Pancreas (tissue), 10 donors: Measurements from ENCODE around the gene FFAR3. TPM values are rescaled to one million over a fixed set of nuclear protein-coding genes. Genes with fewer than 3 reads are reported as not detected.

ENCODE experiments used
- ATAC-seq, 4 donors: fragments of 200-7000 bp; cut with Tn5 transposase; one replicate each; pipeline versions ENCODE4 v1.8.0 to v1.9.1; 2020; ENCODE audit warnings: mild to moderate bottlenecking in 4 of 4, moderate library complexity in 4 of 4
- DNase-seq, 6 donors: peaks; one replicate each; pipeline ENCODE4 v3.0.0-alpha.2; 2020
- FAIRE-seq: peaks from 2 replicates; lab custom pipeline; 2012; peaks lifted over from hg19 to GRCh38; lab: Jason Lieb, UNC
- H3K27ac ChIP-seq, 4 donors: fragments of 200-600 bp; sonication (generic); 1 replicate in 3 of 4; 2 replicates in 1 of 4; pipeline versions ENCODE4 v1.5.0 to v1.8.0; 2020
- H3K27me3 ChIP-seq, 4 donors: fragments of 200-600 bp; one replicate each; pipeline ENCODE4 v1.8.0; 2021
- H3K36me3 ChIP-seq, 3 donors: fragments of 200-600 bp; sonication (generic) in 1 of 3; one replicate each; pipeline versions ENCODE4 v1.5.0 to v1.8.0; 2020 to 2021
- H3K4me1 ChIP-seq, 3 donors: fragments of 200-600 bp; one replicate each; pipeline ENCODE4 v1.8.0; 2021
- H3K4me3 ChIP-seq, 4 donors: fragments of 200-600 bp; sonication (generic) in 2 of 4; one replicate each; pipeline versions ENCODE4 v1.5.0 to v1.8.0; 2020 to 2021
- H3K9me3 ChIP-seq, 4 donors: fragments of 200-600 bp; one replicate each; pipeline ENCODE4 v1.8.0; 2021
- WGBS, 2 donors: extraction: QIAGEN DNeasy Blood & Tissue Kit; methylation state at CpG; one replicate each; pipeline ENCODE4 v1.1.7; 2013; 5-methylcytosine and 5-hydroxymethylcytosine counted together
- intact Hi-C, 3 donors: fragments of 100-400 bp; cut with DNase I; formaldehyde crosslinking; loops; one replicate each; pipeline versions ENCODE4 v1.11.1 to v1.14.2; 2022
- polyA plus RNA-seq, 2 donors: library from polyadenylated mRNA; stranded (reverse); fragments of 200-250 nt; gene quantifications; one replicate each; pipeline ENCODE4 v1.2.3, GENCODE V29; 2013
- total RNA-seq, 6 donors: library from RNA; stranded (reverse); fragmentation: NEBNext Ultra II Directional in 4 of 6; extraction: Animal tissue kit (Norgen Biotek cat#: 25700) in 4 of 6; gene quantifications; one replicate each; pipeline versions ENCODE4 v1.2.1 to v1.2.4, GENCODE V29; 2021 to 2023
- TF ChIP-seq, protein P1 (sequence below), 4 donors: fragments of 200-600 bp; sonication (generic) in 3 of 4; IDR thresholded peaks; one replicate each; pipeline versions ENCODE4 v1.5.0 to v1.8.0; 2021; ENCODE audit warnings: antibody characterized with exemption in 4 of 4
- donor health status: healthy with polysubstance abuse.
- donor health status: DM: no; HTN: no; CAD: no; lungs with moderate emphysema.
- donor health status: DM: no; HTN: no; CAD: no.
- donor health status: control.
- donor health status: control.
- donor health status: Bipolar disorder and iron deficiency.
- donor health status: DM: yes; HTN: yes; CAD: no.
- donor health status: DM: no; HTN: no; CAD: no.
- donor health status: DM: no; HTN: no; CAD: no.
- donor health status: DM: yes; HTN: yes; CAD: no.

The FFAR3 gene
- total and polyA plus RNA-seq, 8 donors = 0.09 to 2.7 (median 0.34) TPM; not detected in 1

DNA sequence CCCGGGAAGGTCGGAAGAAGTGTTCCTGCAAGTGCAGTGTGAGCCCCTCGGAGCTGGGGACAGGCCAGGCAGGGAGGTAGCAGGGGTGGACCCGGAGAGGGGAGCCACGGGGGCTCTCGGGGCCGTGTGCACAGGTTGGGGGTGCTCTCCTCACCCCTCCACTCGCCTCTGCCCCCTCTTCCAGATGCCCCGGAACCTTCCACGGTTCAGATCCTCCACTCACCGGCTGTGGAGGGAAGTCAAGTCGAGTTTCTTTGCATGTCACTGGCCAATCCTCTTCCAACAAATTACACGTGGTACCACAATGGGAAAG lies 20.3 kb upstream of the FFAR3 start:
- intact Hi-C loops = no loop called here
- no peak for DNase-seq

DNA sequence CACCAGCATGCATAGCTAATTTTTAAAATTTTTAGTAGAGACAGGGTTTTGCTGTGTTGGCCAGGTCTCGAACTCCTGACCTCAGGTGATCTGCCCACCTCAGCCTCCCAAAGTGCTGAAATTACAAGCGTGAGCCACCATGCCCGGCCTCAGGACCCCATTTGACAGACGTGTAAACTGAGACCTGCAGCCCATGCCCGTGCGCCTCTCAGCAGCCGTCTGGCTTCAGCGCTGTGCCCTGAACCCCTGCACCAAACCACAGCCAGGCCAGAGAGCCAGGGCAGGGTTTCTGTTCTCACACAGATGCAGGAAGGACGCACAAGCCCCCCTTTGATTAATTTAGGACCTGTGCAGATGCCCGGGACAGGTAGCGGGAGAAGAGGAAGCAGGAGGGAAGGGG lies 17.8 kb upstream of the FFAR3 start:
- FAIRE-seq (no peak), DNase-seq (no peak), ATAC-seq (no peak)
- intact Hi-C loops = loop anchor here in 1 of 3 donors (10.0 kb wide), 1 partner anchor 134 kb away; no protein-coding TSS in a partner anchor
- TF ChIP-seq, protein P1, sequence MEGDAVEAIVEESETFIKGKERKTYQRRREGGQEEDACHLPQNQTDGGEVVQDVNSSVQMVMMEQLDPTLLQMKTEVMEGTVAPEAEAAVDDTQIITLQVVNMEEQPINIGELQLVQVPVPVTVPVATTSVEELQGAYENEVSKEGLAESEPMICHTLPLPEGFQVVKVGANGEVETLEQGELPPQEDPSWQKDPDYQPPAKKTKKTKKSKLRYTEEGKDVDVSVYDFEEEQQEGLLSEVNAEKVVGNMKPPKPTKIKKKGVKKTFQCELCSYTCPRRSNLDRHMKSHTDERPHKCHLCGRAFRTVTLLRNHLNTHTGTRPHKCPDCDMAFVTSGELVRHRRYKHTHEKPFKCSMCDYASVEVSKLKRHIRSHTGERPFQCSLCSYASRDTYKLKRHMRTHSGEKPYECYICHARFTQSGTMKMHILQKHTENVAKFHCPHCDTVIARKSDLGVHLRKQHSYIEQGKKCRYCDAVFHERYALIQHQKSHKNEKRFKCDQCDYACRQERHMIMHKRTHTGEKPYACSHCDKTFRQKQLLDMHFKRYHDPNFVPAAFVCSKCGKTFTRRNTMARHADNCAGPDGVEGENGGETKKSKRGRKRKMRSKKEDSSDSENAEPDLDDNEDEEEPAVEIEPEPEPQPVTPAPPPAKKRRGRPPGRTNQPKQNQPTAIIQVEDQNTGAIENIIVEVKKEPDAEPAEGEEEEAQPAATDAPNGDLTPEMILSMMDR (IDR thresholded peaks at IDR 0.05) = no peak
- no peaks in the 10 kb centered on the region for H3K27me3 ChIP-seq
- no peaks in the 10 kb centered on the region for H3K9me3 ChIP-seq
- H3K4me1 ChIP-seq = no peaks in the 10 kb centered on the region
- H3K27ac ChIP-seq = no peak overlapping the region
- no peaks in the 10 kb centered on the region for H3K36me3 ChIP-seq
- WGBS, 2 donors = 70 to 85% methylated on average over 11 of the region's 11 CpGs
- H3K4me3 ChIP-seq = no peak overlapping the region

More for the DNA sequence above, 20.3 kb upstream of the FFAR3 start:
- no peak overlapping the region for H3K27ac ChIP-seq
- FAIRE-seq = no peak
- no peaks in the 10 kb centered on the region for H3K36me3 ChIP-seq
- no peaks in the 10 kb centered on the region for H3K9me3 ChIP-seq
- H3K27me3 ChIP-seq = no peaks in the 10 kb centered on the region
- ATAC-seq = no peak
- 69 to 77% methylated on average over 13 of the region's 13 CpGs for WGBS, 2 donors
- TF ChIP-seq, protein P1 (IDR thresholded peaks at IDR 0.05) = no peak
- no peak overlapping the region for H3K4me3 ChIP-seq
- H3K4me1 ChIP-seq = no peaks in the 10 kb centered on the region

DNA sequence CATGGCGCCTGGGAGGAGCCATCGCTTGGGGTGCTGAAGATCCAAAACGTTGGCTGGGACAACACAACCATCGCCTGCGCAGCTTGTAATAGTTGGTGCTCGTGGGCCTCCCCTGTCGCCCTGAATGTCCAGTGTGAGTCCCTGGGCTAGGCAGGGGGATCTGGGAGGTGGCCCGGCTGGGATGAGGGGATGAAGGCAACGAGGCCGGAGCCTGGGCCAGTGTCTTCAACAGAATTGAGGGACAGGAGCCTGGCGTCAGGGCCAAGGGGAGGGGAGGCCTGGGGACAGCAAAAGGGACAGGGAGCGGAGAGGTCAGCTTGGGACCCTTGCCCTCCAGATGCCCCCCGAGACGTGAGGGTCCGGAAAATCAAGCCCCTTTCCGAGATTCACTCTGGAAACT lies 17.3 kb upstream of the FFAR3 start:
- Histone ChIP-seq H3K4me3 (no peak overlapping the region), H3K27ac (no peak overlapping the region), H3K36me3 (no peaks in the 10 kb centered on the region), H3K9me3 (no peaks in the 10 kb centered on the region), H3K4me1 (no peaks in the 10 kb centered on the region), H3K27me3 (no peaks in the 10 kb centered on the region)
- no peak for DNase-seq
- WGBS, 2 donors = 74 to 78% methylated on average over 16 of the region's 16 CpGs
- ATAC-seq = no peak
- no peak for FAIRE-seq
- intact Hi-C loops = loop anchor here in 1 of 3 donors (10.0 kb wide), 1 partner anchor 134 kb away; no protein-coding TSS in a partner anchor
- TF ChIP-seq, protein P1 (IDR thresholded peaks at IDR 0.05) = no peak

DNA sequence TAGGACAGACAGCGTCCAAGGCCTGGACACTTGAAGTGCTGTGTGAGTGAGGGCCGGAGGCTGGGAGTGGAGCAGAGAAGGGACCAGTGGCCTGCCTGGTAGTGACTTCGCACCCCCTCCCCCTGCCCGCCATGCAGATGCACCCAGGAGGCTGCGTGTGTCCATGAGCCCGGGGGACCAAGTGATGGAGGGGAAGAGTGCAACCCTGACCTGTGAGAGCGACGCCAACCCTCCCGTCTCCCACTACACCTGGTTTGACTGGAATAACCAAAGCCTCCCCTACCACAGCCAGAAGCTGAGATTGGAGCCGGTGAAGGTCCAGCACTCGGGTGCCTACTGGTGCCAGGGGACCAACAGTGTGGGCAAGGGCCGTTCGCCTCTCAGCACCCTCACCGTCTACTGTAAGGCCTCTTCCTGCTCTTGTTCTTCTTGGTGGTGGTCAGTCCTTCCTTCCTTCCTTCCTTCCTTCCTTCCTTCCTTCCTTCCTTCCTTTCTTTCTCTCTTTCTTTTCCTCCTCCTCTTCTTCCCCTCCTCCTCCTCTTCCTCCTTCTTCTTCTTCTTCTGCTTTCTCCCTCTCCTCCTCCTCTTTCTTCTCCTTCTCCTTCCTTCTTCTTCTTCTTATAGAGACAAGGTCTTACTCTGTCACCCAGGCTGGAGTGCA lies 16.6 kb upstream of the FFAR3 start:
- Histone ChIP-seq H3K36me3 (no peaks in the 10 kb centered on the region), H3K27me3 (no peaks in the 10 kb centered on the region), H3K4me3 (no peak overlapping the region), H3K9me3 (no peaks in the 10 kb centered on the region), H3K27ac (no peak overlapping the region), H3K4me1 (no peaks in the 10 kb centered on the region)
- WGBS, 2 donors = 77 to 83% methylated on average over 14 of the region's 14 CpGs
- ATAC-seq = no peak
- FAIRE-seq = no peak
- intact Hi-C loops = loop anchor here in 1 of 3 donors (10.0 kb wide), 1 partner anchor 133 kb away; no protein-coding TSS in a partner anchor
- TF ChIP-seq, protein P1 (IDR thresholded peaks at IDR 0.05) = no peak
- no peak for DNase-seq

GRCh38 chr19:35342430-35342829 lies 15.8 kb upstream of the FFAR3 start:
- H3K9me3 ChIP-seq = no peaks in the 10 kb centered on the region
- intact Hi-C loops = loop anchor here in 1 of 3 donors (10.0 kb wide), 1 partner anchor 132 kb away; no protein-coding TSS in a partner anchor
- no peak overlapping the region for H3K4me3 ChIP-seq
- no peaks in the 10 kb centered on the region for H3K36me3 ChIP-seq
- ATAC-seq = peak in 2 of 4 donors; percentile 41 to 63
- no peak for FAIRE-seq
- no peaks in the 10 kb centered on the region for H3K4me1 ChIP-seq
- TF ChIP-seq, protein P1 (IDR thresholded peaks at IDR 0.05) = no peak
- WGBS, 2 donors = 56 to 62% methylated on average over 5 of the region's 5 CpGs
- H3K27me3 ChIP-seq = no peaks in the 10 kb centered on the region
- no peak overlapping the region for H3K27ac ChIP-seq
- DNase-seq = peak in 1 of 6 donors; percentile 26
